GM12801 (cell line): ENCODE results near the gene CFAP20DC.

ENCODE experiments used
- CTCF ChIP-seq: IDR thresholded peaks from one replicate; pipeline ENCODE4 v1.5.1; 2011; ENCODE audit warnings: control low read depth; ENCODE audit not compliant: insufficient read length; ENCODE audit errors: extremely low read depth

The CFAP20DC gene

GRCh38 chr3:58863206-58863605 is 186.6 kb downstream of the CFAP20DC start:
- TF ChIP-seq CTCF = no peak

GRCh38 chr3:58861551-58861950 is 188.3 kb downstream of the CFAP20DC start:
- no peak for TF ChIP-seq CTCF

- TF ChIP-seq CTCF = no peak
Measured at GRCh38 chr3:58858126-58858525, 191.7 kb downstream of the CFAP20DC start.

- no peak for TF ChIP-seq CTCF
Measured at GRCh38 chr3:58857402-58857801, 192.4 kb downstream of the CFAP20DC start.

GRCh38 chr3:58848826-58849225 is 201.0 kb downstream of the CFAP20DC start:
- TF ChIP-seq CTCF = no peak

DNA sequence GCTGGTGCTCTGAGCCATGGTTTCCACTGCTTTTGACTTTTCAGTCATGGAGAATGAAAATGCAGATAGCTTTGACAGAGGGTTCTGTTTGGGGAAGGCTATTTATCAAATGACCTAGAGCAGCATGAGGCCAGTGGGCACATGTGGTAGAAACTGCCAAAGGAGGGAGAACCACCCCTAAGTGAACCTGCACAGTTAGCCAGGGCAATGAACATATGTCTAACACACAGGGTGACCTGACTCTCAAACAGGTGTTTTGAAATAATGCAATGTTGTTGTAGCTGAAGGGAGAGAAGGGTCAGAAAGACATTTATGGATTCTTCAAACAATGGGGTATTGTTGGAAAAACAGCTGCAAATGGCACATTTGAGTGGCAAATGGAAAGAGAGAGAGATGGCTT is 208.9 kb downstream of the CFAP20DC start:
- no peak for TF ChIP-seq CTCF

DNA sequence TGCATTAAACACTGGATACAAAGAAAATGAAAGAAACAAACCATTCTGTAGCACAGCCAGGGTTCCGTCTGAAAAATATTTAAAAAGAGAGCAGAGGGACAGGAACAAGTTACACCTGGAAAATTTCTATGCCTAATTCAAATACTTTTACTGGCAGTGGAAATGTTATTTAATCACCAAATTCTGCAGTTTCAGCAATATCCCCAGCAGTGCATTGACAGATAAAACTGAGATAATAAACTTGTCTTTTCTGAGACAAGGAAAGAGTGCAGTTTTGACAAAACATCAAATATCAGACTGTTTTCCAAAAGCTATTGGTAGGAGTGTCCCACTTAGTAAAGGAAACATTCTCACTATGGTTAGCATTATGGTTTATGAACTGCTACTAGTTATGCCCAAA is 209.9 kb downstream of the CFAP20DC start:
- TF ChIP-seq CTCF = no peak

GRCh38 chr3:58839187-58839586 is 210.6 kb downstream of the CFAP20DC start:
- TF ChIP-seq CTCF = no peak
